DND-41 (cell line): ENCODE data around the gene SNCG.
A peak's percentile ranks its signal among the peaks of the same experiment; 100 is the strongest.

Experiments used
- ATAC-seq: fragments of 200-7000 bp; cut with Tn5 transposase; 3 replicates; pipeline ENCODE4 v1.9.1; 2021; ENCODE audit warnings: low read depth; ENCODE audit not compliant: insufficient read depth
- DNase-seq: peaks from one replicate; pipeline ENCODE4 v3.0.0-alpha.2; 2020
- H2AFZ ChIP-seq: 2 replicates; pipeline ENCODE4 v1.6.0; 2012; ENCODE audit warnings: low read depth, low read length
- H3K27ac ChIP-seq: 2 replicates; pipeline ENCODE4 v1.5.1; 2012; ENCODE audit warnings: low read length, inconsistent platforms
- H3K27me3 ChIP-seq: fragments of 200-600 bp; sonication (generic); 2 replicates; pipeline ENCODE4 v1.6.0; 2012; ENCODE audit warnings: low read length, mild to moderate bottlenecking, inconsistent platforms; ENCODE audit not compliant: insufficient read depth, poor library complexity
- H3K36me3 ChIP-seq: 2 replicates; pipeline ENCODE4 v1.5.1; 2012; ENCODE audit warnings: low read length, inconsistent platforms; ENCODE audit not compliant: insufficient read depth
- H3K4me1 ChIP-seq: 2 replicates; pipeline ENCODE4 v1.5.1; 2012; ENCODE audit warnings: mild to moderate bottlenecking, low read length; ENCODE audit not compliant: insufficient read depth
- H3K4me2 ChIP-seq: 2 replicates; pipeline ENCODE4 v1.6.0; 2012; ENCODE audit warnings: mild to moderate bottlenecking, moderate library complexity, low read length, inconsistent platforms; ENCODE audit not compliant: insufficient read depth
- H3K4me3 ChIP-seq, 2 experiments: fragments of 200-600 bp in 1 of 2; shearing (Covaris generic) in 1 of 2; 2 replicates each; pipeline ENCODE4 v1.5.1; 2012 to 2016; ENCODE audit warnings: inconsistent platforms in 2 of 2, low read length in 2 of 2, mild to moderate bottlenecking in 2 of 2, low read depth in 1 of 2, moderate library complexity in 1 of 2
- H3K79me2 ChIP-seq: 2 replicates; pipeline ENCODE4 v1.6.0; 2012; ENCODE audit warnings: low read length, inconsistent platforms; ENCODE audit not compliant: insufficient read depth
- H3K9ac ChIP-seq: 2 replicates; pipeline ENCODE4 v1.6.0; 2012; ENCODE audit warnings: low read depth, mild to moderate bottlenecking, inconsistent platforms, low read length, moderate library complexity
- H3K9me3 ChIP-seq: 2 replicates; pipeline ENCODE4 v1.5.1; 2012; ENCODE audit warnings: low read length, moderate library complexity, mild to moderate bottlenecking, inconsistent platforms; ENCODE audit not compliant: insufficient read depth, severe bottlenecking
- H4K20me1 ChIP-seq: 2 replicates; pipeline ENCODE4 v1.6.0; 2012; ENCODE audit warnings: low read length; ENCODE audit not compliant: insufficient read depth
- CTCF ChIP-seq: IDR thresholded peaks from 2 replicates; pipeline ENCODE4 v1.5.1; 2012; ENCODE audit warnings: borderline replicate concordance, low read length, moderate library complexity, mild to moderate bottlenecking; ENCODE audit not compliant: poor library complexity, severe bottlenecking; ENCODE audit errors: extremely low read depth
- EZH2 ChIP-seq: IDR thresholded peaks from 3 replicates; pipeline ENCODE4 v1.6.1; 2012; ENCODE audit warnings: borderline replicate concordance, low read depth, mild to moderate bottlenecking, moderate library complexity, low read length, inconsistent platforms; ENCODE audit not compliant: severe bottlenecking

Gene SNCG

GRCh38 chr10:86960003-86960862, 1.8 kb downstream of the SNCG start:
- Histone ChIP-seq H3K4me3 (no peak overlapping the region), H3K9me3 (no peaks in the 10 kb centered on the region), H3K4me1 (no peaks in the 10 kb centered on the region), H3K27ac (no peak overlapping the region), H3K9ac (no peak overlapping the region), H3K4me2 (no peak overlapping the region), H4K20me1 (no peaks in the 10 kb centered on the region; the same call in 1 of the 2 replicates), H3K27me3 (no peaks in the 10 kb centered on the region), H2AFZ (no peak overlapping the region), H3K79me2 (no peaks in the 10 kb centered on the region), H3K36me3 (no peaks in the 10 kb centered on the region)
- ATAC-seq (peak; percentile 78), DNase-seq (peak; percentile 36)
- peak; percentile 78 for TF ChIP-seq CTCF
- no peak for TF ChIP-seq EZH2

GRCh38 chr10:86960863-86961434, 2.5 kb downstream of the SNCG start:
- Histone ChIP-seq H3K4me3 (no peak overlapping the region), H4K20me1 (no peaks in the 10 kb centered on the region; the same call in 1 of the 2 replicates), H3K4me1 (no peaks in the 10 kb centered on the region), H3K9ac (no peak overlapping the region), H3K79me2 (no peaks in the 10 kb centered on the region), H3K27me3 (no peaks in the 10 kb centered on the region), H3K9me3 (no peaks in the 10 kb centered on the region), H3K4me2 (no peak overlapping the region), H3K27ac (no peak overlapping the region), H2AFZ (no peak overlapping the region), H3K36me3 (no peaks in the 10 kb centered on the region)
- no peak for DNase-seq
- TF ChIP-seq CTCF: no peak
- TF ChIP-seq EZH2: no peak
- no peak for ATAC-seq

DNA sequence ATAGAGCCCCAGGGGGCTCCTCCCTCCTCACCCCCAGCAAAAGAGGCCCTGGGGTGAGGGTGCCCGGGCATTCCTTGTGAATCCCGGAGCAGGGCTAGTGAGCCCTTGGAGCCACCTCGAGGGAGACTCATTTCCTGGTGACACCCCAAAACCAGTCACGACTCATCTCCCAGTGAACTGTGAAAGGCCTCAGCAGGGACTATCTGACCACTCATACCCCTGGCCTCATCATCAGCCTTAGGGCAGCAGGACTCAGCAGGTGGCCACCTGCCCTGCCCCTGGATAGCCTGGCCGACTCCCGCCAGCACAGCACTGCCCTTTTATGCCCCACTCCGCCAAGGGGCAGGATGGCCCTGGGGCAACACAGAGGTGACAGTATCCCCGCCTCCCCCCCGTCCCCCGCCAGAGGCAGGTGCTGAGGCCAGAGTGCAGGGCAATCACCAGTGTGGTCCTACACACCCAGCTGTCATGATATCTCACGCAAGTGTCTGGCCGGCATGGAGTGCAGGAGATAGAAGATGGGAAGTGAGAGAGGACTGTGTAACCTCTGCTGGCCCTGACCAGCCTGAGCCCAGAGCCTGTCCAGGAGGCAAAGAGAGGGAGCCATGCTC, 3.2 kb downstream of the SNCG start:
- no peaks in the 10 kb centered on the region for H3K9me3 ChIP-seq
- H2AFZ ChIP-seq: no peak overlapping the region
- H3K4me1 ChIP-seq: no peaks in the 10 kb centered on the region
- no peak overlapping the region for H3K4me3 ChIP-seq
- no peak overlapping the region for H3K27ac ChIP-seq
- no peak overlapping the region for H3K4me2 ChIP-seq
- H3K79me2 ChIP-seq: no peaks in the 10 kb centered on the region
- no peaks in the 10 kb centered on the region for H3K27me3 ChIP-seq
- TF ChIP-seq CTCF: no peak
- TF ChIP-seq EZH2: no peak
- no peak for DNase-seq
- no peaks in the 10 kb centered on the region for H3K36me3 ChIP-seq
- no peaks in the 10 kb centered on the region; the same call in 1 of the 2 replicates for H4K20me1 ChIP-seq
- H3K9ac ChIP-seq: no peak overlapping the region
- ATAC-seq: no peak
